Measurements from ENCODE around the gene CDHR2. TPM values are rescaled to one million over a fixed set of nuclear protein-coding genes. Genes with fewer than 3 reads are reported as not detected.

CDHR2 gene
- total and polyA plus RNA-seq, 2 experiments from 2014 or later, result 0.59 to 0.60 TPM

DNA sequence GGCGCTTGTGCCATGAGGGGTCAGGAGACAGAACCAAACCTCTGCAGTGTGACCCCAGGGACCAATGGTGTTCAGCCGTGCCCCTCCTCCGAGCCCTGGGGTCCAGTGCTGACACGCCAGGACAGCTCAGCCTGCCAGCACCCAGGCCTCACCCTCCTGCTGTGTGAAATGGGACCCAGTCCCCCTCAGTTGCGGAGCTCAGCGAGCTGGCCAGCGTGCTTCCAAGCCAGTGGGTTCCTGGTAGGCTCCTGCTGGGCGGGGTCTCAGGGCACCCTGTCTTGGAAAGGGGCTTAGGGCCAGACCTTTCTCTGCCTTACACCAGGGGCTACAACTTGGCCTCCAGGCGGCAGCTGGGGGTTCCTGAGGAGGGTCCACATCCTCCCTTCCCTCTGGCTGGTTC lies 16.3 kb upstream of the CDHR2 start:
- no peak for DNase-seq (ENCODE audit: low read depth in 1 of 2, low spot score in 1 of 2)
- peak overlapping the region; percentile 36 for H3K27ac ChIP-seq

DNA sequence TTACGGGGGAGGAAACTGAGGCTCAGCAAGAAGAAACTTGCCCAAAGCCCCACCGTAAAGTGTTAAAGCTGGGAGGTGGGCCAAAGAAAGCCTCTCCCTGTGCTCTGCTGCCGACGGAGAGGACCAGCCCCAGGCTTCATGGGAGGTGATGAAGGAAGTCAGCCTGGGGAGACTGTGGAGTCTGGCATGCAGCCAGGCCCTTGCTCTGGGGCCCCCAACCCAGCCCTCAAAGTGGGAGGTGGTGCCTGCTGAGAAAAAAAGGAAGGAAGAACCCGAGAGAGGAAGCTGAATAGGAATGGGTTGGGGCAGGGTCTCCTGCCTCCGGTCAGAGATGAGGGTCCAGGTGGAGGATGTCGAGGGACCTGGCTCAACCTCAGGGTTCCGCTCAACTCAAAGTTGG lies 15.8 kb upstream of the CDHR2 start:
- H3K36me3 ChIP-seq, result peaks cover 31% of the 10 kb centered on the region
- H3K27me3 ChIP-seq, result no peaks in the 10 kb centered on the region
- peaks cover 27% of the 10 kb centered on the region for H3K4me1 ChIP-seq (ENCODE audit: low read depth)
- TF ChIP-seq, protein P1, sequence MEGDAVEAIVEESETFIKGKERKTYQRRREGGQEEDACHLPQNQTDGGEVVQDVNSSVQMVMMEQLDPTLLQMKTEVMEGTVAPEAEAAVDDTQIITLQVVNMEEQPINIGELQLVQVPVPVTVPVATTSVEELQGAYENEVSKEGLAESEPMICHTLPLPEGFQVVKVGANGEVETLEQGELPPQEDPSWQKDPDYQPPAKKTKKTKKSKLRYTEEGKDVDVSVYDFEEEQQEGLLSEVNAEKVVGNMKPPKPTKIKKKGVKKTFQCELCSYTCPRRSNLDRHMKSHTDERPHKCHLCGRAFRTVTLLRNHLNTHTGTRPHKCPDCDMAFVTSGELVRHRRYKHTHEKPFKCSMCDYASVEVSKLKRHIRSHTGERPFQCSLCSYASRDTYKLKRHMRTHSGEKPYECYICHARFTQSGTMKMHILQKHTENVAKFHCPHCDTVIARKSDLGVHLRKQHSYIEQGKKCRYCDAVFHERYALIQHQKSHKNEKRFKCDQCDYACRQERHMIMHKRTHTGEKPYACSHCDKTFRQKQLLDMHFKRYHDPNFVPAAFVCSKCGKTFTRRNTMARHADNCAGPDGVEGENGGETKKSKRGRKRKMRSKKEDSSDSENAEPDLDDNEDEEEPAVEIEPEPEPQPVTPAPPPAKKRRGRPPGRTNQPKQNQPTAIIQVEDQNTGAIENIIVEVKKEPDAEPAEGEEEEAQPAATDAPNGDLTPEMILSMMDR (IDR thresholded peaks at IDR 0.05; ENCODE audit: low read depth, low read length), result no peak
- H3K9me3 ChIP-seq (ENCODE audit: low read depth), result no peaks in the 10 kb centered on the region
- H3K4me3 ChIP-seq, result no peak overlapping the region
- peak overlapping the region; percentile 98 for H3K27ac ChIP-seq
- peak in 1 of 2 donors; percentile 34 for DNase-seq (ENCODE audit: low read depth in 1 of 2, low spot score in 1 of 2)

More for the DNA sequence above, 16.3 kb upstream of the CDHR2 start:
- Histone ChIP-seq H3K36me3 (peaks cover 31% of the 10 kb centered on the region), H3K9me3 (ENCODE audit: low read depth) (no peaks in the 10 kb centered on the region), H3K4me3 (no peak overlapping the region), H3K4me1 (ENCODE audit: low read depth) (peaks cover 23% of the 10 kb centered on the region), H3K27me3 (no peaks in the 10 kb centered on the region)
- TF ChIP-seq, protein P1 (IDR thresholded peaks at IDR 0.05; ENCODE audit: low read depth, low read length), result no peak

DNA sequence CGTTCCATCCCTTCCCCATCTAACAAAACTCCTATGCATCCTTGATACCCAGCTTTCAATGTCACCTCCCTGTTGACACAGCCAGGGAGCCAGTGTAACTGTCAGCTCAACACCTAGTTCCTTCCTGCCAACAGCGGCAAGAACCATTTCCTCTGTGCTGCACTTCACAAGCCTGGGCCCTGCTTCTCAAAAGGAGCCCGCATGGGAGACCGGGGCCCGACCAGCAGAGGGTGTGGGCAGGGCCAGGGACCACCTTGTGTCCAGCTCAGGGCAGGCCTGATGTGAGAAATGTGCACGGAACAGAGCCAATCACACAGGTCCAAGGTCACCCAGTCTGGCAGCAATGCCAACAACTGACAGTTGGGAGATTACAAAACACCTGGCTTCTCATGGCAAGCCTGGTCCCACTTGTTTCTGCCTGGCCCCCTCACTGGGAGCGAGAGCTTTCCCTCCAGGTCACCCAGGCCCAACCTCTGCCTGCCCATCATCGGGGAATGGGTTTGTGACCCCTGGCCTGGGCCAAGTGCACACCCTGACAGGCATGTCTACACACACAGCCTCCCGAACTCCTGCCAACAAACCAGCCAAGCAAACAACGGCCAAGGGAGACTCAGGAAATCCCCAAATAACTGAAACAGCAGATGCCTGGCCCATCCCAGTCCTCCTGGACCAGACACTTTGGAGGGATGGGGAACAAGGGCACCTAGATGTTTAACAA lies 15.1 kb upstream of the CDHR2 start:
- Histone ChIP-seq H3K27ac (peak overlapping the region; percentile 98), H3K4me3 (no peak overlapping the region), H3K27me3 (no peaks in the 10 kb centered on the region), H3K36me3 (peaks cover 24% of the 10 kb centered on the region), H3K9me3 (ENCODE audit: low read depth) (no peaks in the 10 kb centered on the region), H3K4me1 (ENCODE audit: low read depth) (peaks cover 28% of the 10 kb centered on the region)
- TF ChIP-seq, protein P1 (IDR thresholded peaks at IDR 0.05; ENCODE audit: low read depth, low read length), result no peak
- peak in 1 of 2 donors; percentile 31 for DNase-seq (ENCODE audit: low read depth in 1 of 2, low spot score in 1 of 2)

DNA sequence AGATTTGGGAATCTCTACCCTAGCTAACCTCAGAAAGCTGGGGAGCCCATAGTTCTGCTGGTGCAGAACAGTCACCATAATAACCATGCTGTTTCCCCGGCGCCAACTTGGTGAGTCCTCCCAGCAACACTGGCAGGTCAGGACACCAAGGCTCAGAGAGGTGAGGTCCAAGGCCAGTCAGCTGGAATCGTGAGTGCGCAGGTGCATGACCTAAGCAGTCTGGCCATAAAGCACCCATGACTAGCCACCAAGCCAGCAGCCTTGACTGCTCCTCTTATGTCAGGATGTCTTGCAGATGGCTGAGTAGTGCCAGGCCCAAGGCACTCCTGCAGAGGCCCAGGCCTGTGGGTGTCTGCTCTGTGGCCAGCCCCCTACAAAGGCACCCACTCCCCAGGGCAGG lies 14.5 kb upstream of the CDHR2 start:
- Histone ChIP-seq H3K4me1 (ENCODE audit: low read depth) (peaks cover 28% of the 10 kb centered on the region), H3K36me3 (peaks cover 18% of the 10 kb centered on the region), H3K27me3 (no peaks in the 10 kb centered on the region), H3K27ac (peak overlapping the region; percentile 98), H3K4me3 (no peak overlapping the region), H3K9me3 (ENCODE audit: low read depth) (no peaks in the 10 kb centered on the region)
- DNase-seq (ENCODE audit: low read depth in 1 of 2, low spot score in 1 of 2), result no peak
- TF ChIP-seq, protein P1 (IDR thresholded peaks at IDR 0.05; ENCODE audit: low read depth, low read length), result no peak

DNA sequence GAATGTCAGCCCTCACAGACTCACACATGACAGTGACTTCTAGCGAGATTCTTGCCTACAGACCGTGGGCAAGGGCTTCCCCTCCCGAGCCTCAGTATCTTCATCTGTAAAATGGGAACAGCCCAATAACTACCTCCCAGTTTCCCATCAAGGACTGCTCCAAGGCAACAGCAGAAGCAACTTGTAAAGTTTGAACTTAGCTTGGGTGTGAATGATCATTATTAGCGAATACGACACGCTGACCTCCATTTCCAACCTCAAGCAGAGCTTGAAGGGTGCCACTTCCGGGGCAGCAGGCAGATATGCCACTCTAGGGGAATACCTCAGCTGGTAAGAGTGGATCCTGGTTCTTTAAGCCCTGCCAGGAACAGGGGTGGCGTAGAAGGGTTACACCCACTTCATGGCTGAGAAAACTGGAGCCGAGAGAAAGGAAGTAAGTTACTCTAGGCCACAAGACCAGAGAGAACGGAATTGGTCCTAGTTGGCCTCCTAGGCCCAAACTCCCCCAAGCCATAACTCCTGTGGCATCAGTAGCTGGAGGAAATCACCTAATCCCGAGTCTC lies 14.0 kb upstream of the CDHR2 start:
- peaks cover 28% of the 10 kb centered on the region for H3K4me1 ChIP-seq (ENCODE audit: low read depth)
- H3K27ac ChIP-seq, result peak overlapping the region; percentile 98

More for the DNA sequence above, 14.0 kb upstream of the CDHR2 start:
- peaks cover 16% of the 10 kb centered on the region for H3K36me3 ChIP-seq
- H3K4me3 ChIP-seq, result peak overlapping the region; percentile 86
- TF ChIP-seq, protein P1 (IDR thresholded peaks at IDR 0.05; ENCODE audit: low read depth, low read length), result no peak
- no peak for DNase-seq (ENCODE audit: low read depth in 1 of 2, low spot score in 1 of 2)
- no peaks in the 10 kb centered on the region for H3K9me3 ChIP-seq (ENCODE audit: low read depth)
- H3K27me3 ChIP-seq, result no peaks in the 10 kb centered on the region
